IMR-90 (cell line): ENCODE results near the gene IQCK. TPM values are rescaled to one million over a fixed set of nuclear protein-coding genes. Genes with fewer than 3 reads are reported as not detected.

Source experiments
- ATAC-seq: fragments of 200-7000 bp; cut with Tn5 transposase; 2 replicates; pipeline ENCODE4 v1.9.1; 2020; ENCODE audit warnings: low read depth, mild to moderate bottlenecking, moderate library complexity
- BruUV-seq: library from RNA; stranded (reverse); fragments of 400-500 nt; replicated peaks from 2 replicates; lab custom pipeline; 2021; lab: Mats Ljungman, UMichigan
- CTCF ChIA-PET: fragments of 300-600 bp; formaldehyde crosslinking; extraction: SDS; loops from one replicate; lab custom pipeline; 2021; ENCODE audit warnings: antibody characterized with exemption; lab: Yijun Ruan, JAX
- POLR2A ChIA-PET: fragments of 300-600 bp; sonication (Branson Sonifier 250); formaldehyde crosslinking; loops from one replicate; lab custom pipeline; 2022; ENCODE audit warnings: antibody characterized with exemption; ENCODE audit not compliant: unreplicated experiment; lab: Charles Lee
- DNase-seq: peaks from one replicate; pipeline ENCODE4 v3.0.0; 2013
- H2AFZ ChIP-seq: replicated peaks from 2 replicates; pipeline ENCODE3; 2013; ENCODE audit warnings: low read length, mild to moderate bottlenecking; ENCODE audit not compliant: poor library complexity
- H2AK5ac ChIP-seq: 2 replicates; pipeline ENCODE4 v1.6.1; 2013; ENCODE audit warnings: low read depth, low read length, inconsistent platforms
- H2AK9ac ChIP-seq: replicated peaks from 2 replicates; pipeline ENCODE3; 2013; ENCODE audit warnings: mild to moderate bottlenecking, low read depth, low read length, moderate library complexity; ENCODE audit not compliant: poor library complexity
- H2BK120ac ChIP-seq: 2 replicates; pipeline ENCODE4 v1.6.1; 2013; ENCODE audit warnings: low read depth, low read length, inconsistent platforms
- H2BK15ac ChIP-seq: 3 replicates; pipeline ENCODE4 v1.6.1; 2013; ENCODE audit warnings: low read depth, low read length, inconsistent platforms
- H2BK20ac ChIP-seq: 2 replicates; pipeline ENCODE4 v1.6.1; 2013; ENCODE audit warnings: low read depth, mild to moderate bottlenecking, inconsistent platforms, low read length, moderate library complexity
- H2BK5ac ChIP-seq: 2 replicates; pipeline ENCODE4 v1.6.1; 2013; ENCODE audit warnings: mild to moderate bottlenecking, low read depth, low read length, inconsistent platforms; ENCODE audit not compliant: poor library complexity, severe bottlenecking
- H3K14ac ChIP-seq: replicated peaks from 2 replicates; pipeline ENCODE4 v1.6.1; 2013; ENCODE audit warnings: low read depth, low read length, inconsistent platforms
- H3K18ac ChIP-seq: 2 replicates; pipeline ENCODE4 v1.6.1; 2013; ENCODE audit warnings: low read depth, low read length, control low read depth
- H3K23ac ChIP-seq: 2 replicates; pipeline ENCODE4 v1.6.1; 2013; ENCODE audit warnings: low read depth, low read length, inconsistent platforms
- H3K27ac ChIP-seq: 2 replicates; pipeline ENCODE4 v1.5.1; 2013; ENCODE audit warnings: mild to moderate bottlenecking, control low read depth, low read length; ENCODE audit not compliant: insufficient read depth
- H3K27me3 ChIP-seq: 2 replicates; pipeline ENCODE4 v1.6.1; 2013; ENCODE audit warnings: low read length; ENCODE audit not compliant: control insufficient read depth, insufficient read depth
- H3K36me3 ChIP-seq: 2 replicates; pipeline ENCODE4 v1.6.1; 2013; ENCODE audit warnings: low read length, mixed read lengths; ENCODE audit not compliant: control insufficient read depth, insufficient read depth
- H3K4ac ChIP-seq: 2 replicates; pipeline ENCODE4 v1.6.1; 2013; ENCODE audit warnings: low read depth, low read length, inconsistent platforms
- H3K4me1 ChIP-seq: 2 replicates; pipeline ENCODE4 v1.6.1; 2013; ENCODE audit warnings: low read length, mixed read lengths; ENCODE audit not compliant: control insufficient read depth, insufficient read depth
- H3K4me2 ChIP-seq: 2 replicates; pipeline ENCODE4 v1.6.1; 2013; ENCODE audit warnings: low read depth, mild to moderate bottlenecking, control low read depth, low read length, moderate library complexity
- H3K4me3 ChIP-seq: 2 replicates; pipeline ENCODE4 v1.5.1; 2013; ENCODE audit warnings: low read depth, mild to moderate bottlenecking, control low read depth, low read length, moderate library complexity; ENCODE audit not compliant: insufficient read depth
- H3K56ac ChIP-seq: 2 replicates; pipeline ENCODE4 v1.6.1; 2013; ENCODE audit warnings: low read length, inconsistent platforms; ENCODE audit not compliant: insufficient read depth; ENCODE audit errors: extremely low read depth
- H3K79me1 ChIP-seq, 2 experiments: 2 replicates each; pipeline ENCODE4 v1.6.1; 2013; ENCODE audit warnings: low read length in 2 of 2, inconsistent platforms in 1 of 2, low read depth in 1 of 2
- H3K9ac ChIP-seq: 2 replicates; pipeline ENCODE4 v1.6.1; 2013; ENCODE audit warnings: low read depth, low read length, control low read depth
- H3K9me1 ChIP-seq: 2 replicates; pipeline ENCODE4 v1.6.1; 2013; ENCODE audit warnings: low read length, inconsistent platforms; ENCODE audit not compliant: insufficient read depth
- H3K9me3 ChIP-seq: 2 replicates; pipeline ENCODE4 v1.6.1; 2013; ENCODE audit warnings: low read length; ENCODE audit not compliant: control insufficient read depth, insufficient read depth
- H4K20me1 ChIP-seq: 2 replicates; pipeline ENCODE4 v1.6.1; 2013; ENCODE audit warnings: low read length, inconsistent platforms; ENCODE audit not compliant: insufficient read depth
- H4K5ac ChIP-seq: 2 replicates; pipeline ENCODE4 v1.6.1; 2013; ENCODE audit warnings: mild to moderate bottlenecking, low read depth, low read length, control low read depth
- H4K8ac ChIP-seq, 2 experiments: 2 replicates each; pipeline ENCODE4 v1.6.1; 2013; ENCODE audit warnings: low read depth in 2 of 2, low read length in 2 of 2, control low read depth in 1 of 2, inconsistent platforms in 1 of 2
- H4K91ac ChIP-seq: 2 replicates; pipeline ENCODE4 v1.6.1; 2013; ENCODE audit warnings: low read depth, low read length, inconsistent platforms; ENCODE audit not compliant: insufficient read depth
- BHLHE40 ChIP-seq: fragments of 150-350 bp; IDR thresholded peaks from 2 replicates; pipeline ENCODE4 v1.6.1; 2016; ENCODE audit warnings: mild to moderate bottlenecking, low read depth, low read length
- CEBPB ChIP-seq: IDR thresholded peaks from 2 replicates; pipeline ENCODE4 v1.6.1; 2012; ENCODE audit warnings: low read depth, low read length, improper control_type of control experiment
- CHD1 ChIP-seq: IDR thresholded peaks from 2 replicates; pipeline ENCODE4 v1.6.1; 2012; ENCODE audit warnings: low read depth, low read length, improper control_type of control experiment
- MAFK ChIP-seq: IDR thresholded peaks from 2 replicates; pipeline ENCODE4 v1.6.1; 2012; ENCODE audit warnings: low read depth, low read length, improper control_type of control experiment
- POLR2A ChIP-seq: IDR thresholded peaks from 2 replicates; pipeline ENCODE4 v1.6.1; 2012; ENCODE audit warnings: mild to moderate bottlenecking, low read depth, low read length
- RCOR1 ChIP-seq: IDR thresholded peaks from 2 replicates; pipeline ENCODE4 v1.6.1; 2012; ENCODE audit warnings: mild to moderate bottlenecking, low read length, improper control_type of control experiment; ENCODE audit not compliant: insufficient replicate concordance
- RFX5 ChIP-seq: IDR thresholded peaks from 2 replicates; pipeline ENCODE4 v1.8.0; 2012; ENCODE audit warnings: low read depth, mild to moderate bottlenecking, low read length, moderate library complexity
- SMC3 ChIP-seq: fragments of 150-350 bp; IDR thresholded peaks from 2 replicates; pipeline ENCODE4 v1.6.1; 2016; ENCODE audit warnings: low read depth, mild to moderate bottlenecking, antibody characterized with exemption, low read length, moderate library complexity
- WGBS, 2 experiments: methylation state at CpG; one replicate each; pipeline versions ENCODE4 v1.1.5 to v1.1.7; 2013; ENCODE audit warnings: missing lambda C conversion rate in 2 of 2; ENCODE audit not compliant: insufficient read length in 1 of 2; ENCODE audit errors: extremely low coverage in 2 of 2; 5-methylcytosine and 5-hydroxymethylcytosine counted together
- dilution Hi-C: fragments of 300-500 bp; cut with HindIII; formaldehyde crosslinking; loops from one replicate; pipeline ENCODE4 v1.14.3; 2018; ENCODE audit warnings: low sequenced_read_pairs; ENCODE audit not compliant: unreplicated experiment
- in situ Hi-C: fragments of 300-500 bp; cut with MboI; formaldehyde crosslinking; loops from 3 replicates; pipeline ENCODE4 v1.14.3; 2019; ENCODE audit warnings: low sequenced_read_pairs, inconsistent platforms, mixed read lengths
- intact Hi-C: fragments of 100-400 bp; cut with micrococcal nuclease; formaldehyde crosslinking; loops from 2 replicates; pipeline ENCODE4 v1.10.0; 2022
- polyA plus RNA-seq, 3 experiments: library from polyadenylated mRNA; depleted of rRNA; stranded (reverse); fragments of >200 nt; gene quantifications; 2 replicates each; pipeline ENCODE4 v1.2.3, GENCODE V29; 2012; ENCODE audit warnings: low replicate concordance in 1 of 3
- total RNA-seq: library from RNA; depleted of rRNA; stranded (reverse); fragments of >200 nt; gene quantifications from 2 replicates; pipeline ENCODE4 v1.2.3, GENCODE V29; 2012
- TF ChIP-seq, protein P1 (sequence below): fragments of 150-350 bp; IDR thresholded peaks from 2 replicates; pipeline ENCODE4 v1.6.1; 2016; ENCODE audit warnings: low read depth, mild to moderate bottlenecking, low read length, moderate library complexity, borderline replicate concordance
- TF ChIP-seq, protein P2 (sequence below): fragments of 150-350 bp; IDR thresholded peaks from 2 replicates; pipeline ENCODE4 v1.6.1; 2017; ENCODE audit warnings: mild to moderate bottlenecking, antibody characterized with exemption, low read length, low read depth
- TF ChIP-seq, protein P3 (sequence below): conservative IDR thresholded peaks from 2 replicates; pipeline ENCODE4 v1.5.1; 2012; ENCODE audit warnings: mild to moderate bottlenecking, low read depth, low read length, improper control_type of control experiment

IQCK gene
- total and polyA plus RNA-seq, 2 of the 4 experiments (the other 2 are of a cell fraction): 4.1 to 5.4 TPM

DNA sequence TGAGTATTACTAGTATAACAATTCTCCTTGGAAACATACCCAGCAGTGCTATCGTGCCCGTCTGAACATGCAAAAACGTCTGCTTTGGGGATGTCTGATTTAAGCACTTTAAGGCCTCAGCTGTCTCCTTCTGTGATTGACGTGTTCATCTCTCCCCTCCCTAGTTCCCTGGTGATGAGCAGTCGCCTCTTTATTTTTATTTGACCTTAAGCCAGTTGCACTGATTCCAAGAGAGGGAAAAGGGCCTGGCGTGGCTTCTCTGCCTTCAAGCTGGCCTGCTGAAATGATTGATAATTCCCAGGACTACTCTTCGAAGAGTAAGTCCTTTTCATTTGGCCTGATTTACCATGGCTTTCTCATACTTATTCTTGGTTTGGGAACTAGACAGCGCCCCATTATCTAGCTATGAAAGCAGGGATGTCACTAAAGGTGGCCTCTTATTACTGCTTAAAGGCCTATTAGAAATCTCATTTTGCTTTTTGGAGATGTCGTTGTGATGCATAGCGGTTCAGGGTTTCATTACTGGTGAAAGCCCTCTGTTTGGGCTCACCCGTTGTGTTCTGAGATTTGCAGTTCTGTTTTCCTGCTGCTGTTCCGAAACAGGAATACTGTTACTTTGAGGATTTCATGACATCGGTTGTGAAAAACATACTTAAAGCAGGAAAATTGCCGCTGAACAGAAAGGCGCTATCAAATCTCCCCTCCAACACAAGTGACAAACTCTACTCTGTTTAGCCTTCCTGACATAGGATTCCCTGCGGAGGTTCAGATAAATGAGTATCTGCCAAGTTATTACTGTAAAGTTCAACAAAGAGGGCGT lies 65.5 kb downstream of the IQCK start:
- no peak for DNase-seq

More for the DNA sequence above, 65.5 kb downstream of the IQCK start:
- no peak overlapping the region for H4K5ac ChIP-seq
- H3K4me2 ChIP-seq: no peak overlapping the region
- no peaks in the 10 kb centered on the region for H3K4me1 ChIP-seq
- H2BK5ac ChIP-seq: no peak overlapping the region
- no peaks in the 10 kb centered on the region for H3K79me1 ChIP-seq
- no peak overlapping the region for H3K27ac ChIP-seq
- in situ Hi-C loops: no loop called here
- H2BK20ac ChIP-seq: no peak overlapping the region
- no peak overlapping the region for H3K23ac ChIP-seq
- no peak overlapping the region for H2AFZ ChIP-seq
- H3K9me3 ChIP-seq: no peaks in the 10 kb centered on the region
- no peak overlapping the region for H3K56ac ChIP-seq
- no peaks in the 10 kb centered on the region for H3K27me3 ChIP-seq
- no peak overlapping the region for H3K14ac ChIP-seq
- ChIA-PET CTCF (no interaction called here), POLR2A (no interaction called here)
- H3K36me3 ChIP-seq: no peaks in the 10 kb centered on the region
- H3K9me1 ChIP-seq: no peaks in the 10 kb centered on the region
- TF ChIP-seq CHD1 (no peak), MAFK (no peak), SMC3 (no peak), POLR2A (no peak), BHLHE40 (no peak), CEBPB (no peak), RFX5 (no peak), RCOR1 (no peak)
- TF ChIP-seq, protein P1, sequence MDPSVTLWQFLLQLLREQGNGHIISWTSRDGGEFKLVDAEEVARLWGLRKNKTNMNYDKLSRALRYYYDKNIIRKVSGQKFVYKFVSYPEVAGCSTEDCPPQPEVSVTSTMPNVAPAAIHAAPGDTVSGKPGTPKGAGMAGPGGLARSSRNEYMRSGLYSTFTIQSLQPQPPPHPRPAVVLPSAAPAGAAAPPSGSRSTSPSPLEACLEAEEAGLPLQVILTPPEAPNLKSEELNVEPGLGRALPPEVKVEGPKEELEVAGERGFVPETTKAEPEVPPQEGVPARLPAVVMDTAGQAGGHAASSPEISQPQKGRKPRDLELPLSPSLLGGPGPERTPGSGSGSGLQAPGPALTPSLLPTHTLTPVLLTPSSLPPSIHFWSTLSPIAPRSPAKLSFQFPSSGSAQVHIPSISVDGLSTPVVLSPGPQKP: no peak
- TF ChIP-seq, protein P2, sequence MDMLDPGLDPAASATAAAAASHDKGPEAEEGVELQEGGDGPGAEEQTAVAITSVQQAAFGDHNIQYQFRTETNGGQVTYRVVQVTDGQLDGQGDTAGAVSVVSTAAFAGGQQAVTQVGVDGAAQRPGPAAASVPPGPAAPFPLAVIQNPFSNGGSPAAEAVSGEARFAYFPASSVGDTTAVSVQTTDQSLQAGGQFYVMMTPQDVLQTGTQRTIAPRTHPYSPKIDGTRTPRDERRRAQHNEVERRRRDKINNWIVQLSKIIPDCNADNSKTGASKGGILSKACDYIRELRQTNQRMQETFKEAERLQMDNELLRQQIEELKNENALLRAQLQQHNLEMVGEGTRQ: no peak
- TF ChIP-seq, protein P3, sequence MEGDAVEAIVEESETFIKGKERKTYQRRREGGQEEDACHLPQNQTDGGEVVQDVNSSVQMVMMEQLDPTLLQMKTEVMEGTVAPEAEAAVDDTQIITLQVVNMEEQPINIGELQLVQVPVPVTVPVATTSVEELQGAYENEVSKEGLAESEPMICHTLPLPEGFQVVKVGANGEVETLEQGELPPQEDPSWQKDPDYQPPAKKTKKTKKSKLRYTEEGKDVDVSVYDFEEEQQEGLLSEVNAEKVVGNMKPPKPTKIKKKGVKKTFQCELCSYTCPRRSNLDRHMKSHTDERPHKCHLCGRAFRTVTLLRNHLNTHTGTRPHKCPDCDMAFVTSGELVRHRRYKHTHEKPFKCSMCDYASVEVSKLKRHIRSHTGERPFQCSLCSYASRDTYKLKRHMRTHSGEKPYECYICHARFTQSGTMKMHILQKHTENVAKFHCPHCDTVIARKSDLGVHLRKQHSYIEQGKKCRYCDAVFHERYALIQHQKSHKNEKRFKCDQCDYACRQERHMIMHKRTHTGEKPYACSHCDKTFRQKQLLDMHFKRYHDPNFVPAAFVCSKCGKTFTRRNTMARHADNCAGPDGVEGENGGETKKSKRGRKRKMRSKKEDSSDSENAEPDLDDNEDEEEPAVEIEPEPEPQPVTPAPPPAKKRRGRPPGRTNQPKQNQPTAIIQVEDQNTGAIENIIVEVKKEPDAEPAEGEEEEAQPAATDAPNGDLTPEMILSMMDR: no peak
- no peak overlapping the region for H3K4ac ChIP-seq
- H2AK5ac ChIP-seq: no peak overlapping the region
- no peak overlapping the region for H3K9ac ChIP-seq
- no peaks in the 10 kb centered on the region for H4K20me1 ChIP-seq
- intact Hi-C loops: no loop called here
- no peak overlapping the region for H4K8ac ChIP-seq
- H3K4me3 ChIP-seq: no peak overlapping the region
- H4K91ac ChIP-seq: no peak overlapping the region
- no TSS peak for BruUV-seq
- no peak overlapping the region for H2BK15ac ChIP-seq
- 58% methylated on average over 7 of the region's 17 CpGs; no CpG with 5 or more reads in 1 of the 2 experiments for WGBS, 2 experiments
- dilution Hi-C loops: no loop called here
- no peak overlapping the region for H3K18ac ChIP-seq
- H2BK120ac ChIP-seq: no peak overlapping the region
- H2AK9ac ChIP-seq: no peak overlapping the region
- no peak for ATAC-seq
